Kidney epithelial cell (primary cell): ENCODE results near the gene DNAJC30. TPM values are rescaled to one million over a fixed set of nuclear protein-coding genes. Genes with fewer than 3 reads are reported as not detected.

ENCODE experiments used
- DNase-seq: peaks from one replicate; pipeline ENCODE4 v3.0.0-alpha.2; 2010; ENCODE audit warnings: low read depth
- H3K27me3 ChIP-seq: 2 replicates; pipeline ENCODE4 v1.6.0; 2011; ENCODE audit warnings: low read length; ENCODE audit not compliant: control insufficient read depth, insufficient read depth
- H3K36me3 ChIP-seq: 2 replicates; pipeline ENCODE4 v1.5.1; 2011; ENCODE audit warnings: low read length; ENCODE audit not compliant: control insufficient read depth, insufficient read depth
- H3K4me3 ChIP-seq: 2 replicates; pipeline ENCODE4 v1.5.1; 2011; ENCODE audit warnings: low read depth, mild to moderate bottlenecking, control low read depth, low read length
- total RNA-seq: library from RNA; depleted of rRNA; stranded (reverse); fragments of >200 nt; gene quantifications from 2 replicates; pipeline ENCODE4 v1.2.3, GENCODE V29; 2015
- TF ChIP-seq, protein P1 (sequence below): IDR thresholded peaks from 2 replicates; pipeline ENCODE4 v1.5.1; 2011; ENCODE audit warnings: mild to moderate bottlenecking, moderate library complexity, low read length, control low read depth, inconsistent platforms; ENCODE audit not compliant: insufficient read depth, poor library complexity, severe bottlenecking

The DNAJC30 gene
- total RNA-seq, 1 donor from 2014 or later = 5.1 TPM

DNA sequence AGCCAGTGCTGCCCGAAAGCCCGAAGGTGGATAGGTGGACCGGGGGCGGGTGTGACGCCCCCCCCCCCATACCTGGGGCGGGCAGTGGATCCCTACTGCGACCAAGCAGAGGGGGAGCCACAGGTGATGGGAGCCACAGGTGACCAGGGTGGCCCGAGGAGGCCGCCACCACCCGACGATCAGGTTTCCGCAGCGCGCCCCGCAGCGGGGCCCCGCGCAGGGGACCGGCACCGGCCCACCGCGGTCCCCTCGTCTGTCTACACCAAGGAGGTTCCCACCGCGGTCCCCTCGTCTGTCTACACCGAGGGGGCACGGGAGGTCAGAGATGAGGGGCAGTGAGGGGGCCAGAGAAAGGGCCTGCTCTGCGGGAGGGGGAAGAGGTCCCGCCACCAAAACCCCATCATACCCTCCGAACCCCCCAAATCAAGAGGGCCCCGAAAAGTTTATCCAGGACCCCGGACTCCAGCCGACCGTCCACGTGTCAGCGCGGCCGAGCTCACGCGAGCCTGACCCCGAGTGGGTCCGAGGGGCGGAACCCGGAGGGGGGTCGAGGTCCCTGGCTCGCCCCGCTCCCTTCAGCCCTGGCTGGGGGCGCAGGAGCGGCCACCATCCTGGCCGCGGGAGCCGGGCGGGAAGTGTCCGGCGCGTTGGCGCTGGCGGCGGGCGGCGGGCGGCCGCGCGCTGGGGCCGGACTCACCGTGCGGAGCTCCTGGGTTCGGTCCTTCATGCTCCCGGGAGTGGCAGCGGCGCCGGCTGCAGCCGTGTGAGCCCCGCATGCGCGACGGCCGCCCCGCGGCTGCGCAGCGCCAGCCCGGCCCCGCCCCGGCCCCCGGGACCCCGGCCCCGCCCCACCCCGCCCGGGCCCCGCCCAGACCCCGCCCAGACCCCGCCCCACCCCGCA is 35.9 kb upstream of the DNAJC30 start, which contains the start of gene STX1A:
TSS of gene STX1A (minus strand) at position 765 of the 901 bp plus-strand sequence. CDS start at position 727, 38 bp downstream.
- Histone ChIP-seq H3K36me3 (no peaks in the 10 kb centered on the region), H3K4me3 (peak within 1 kb of the TSS; percentile 90), H3K27me3 (no peaks in the 10 kb centered on the region)
- TF ChIP-seq, protein P1, sequence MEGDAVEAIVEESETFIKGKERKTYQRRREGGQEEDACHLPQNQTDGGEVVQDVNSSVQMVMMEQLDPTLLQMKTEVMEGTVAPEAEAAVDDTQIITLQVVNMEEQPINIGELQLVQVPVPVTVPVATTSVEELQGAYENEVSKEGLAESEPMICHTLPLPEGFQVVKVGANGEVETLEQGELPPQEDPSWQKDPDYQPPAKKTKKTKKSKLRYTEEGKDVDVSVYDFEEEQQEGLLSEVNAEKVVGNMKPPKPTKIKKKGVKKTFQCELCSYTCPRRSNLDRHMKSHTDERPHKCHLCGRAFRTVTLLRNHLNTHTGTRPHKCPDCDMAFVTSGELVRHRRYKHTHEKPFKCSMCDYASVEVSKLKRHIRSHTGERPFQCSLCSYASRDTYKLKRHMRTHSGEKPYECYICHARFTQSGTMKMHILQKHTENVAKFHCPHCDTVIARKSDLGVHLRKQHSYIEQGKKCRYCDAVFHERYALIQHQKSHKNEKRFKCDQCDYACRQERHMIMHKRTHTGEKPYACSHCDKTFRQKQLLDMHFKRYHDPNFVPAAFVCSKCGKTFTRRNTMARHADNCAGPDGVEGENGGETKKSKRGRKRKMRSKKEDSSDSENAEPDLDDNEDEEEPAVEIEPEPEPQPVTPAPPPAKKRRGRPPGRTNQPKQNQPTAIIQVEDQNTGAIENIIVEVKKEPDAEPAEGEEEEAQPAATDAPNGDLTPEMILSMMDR = no peak
- DNase-seq = no peak

DNA sequence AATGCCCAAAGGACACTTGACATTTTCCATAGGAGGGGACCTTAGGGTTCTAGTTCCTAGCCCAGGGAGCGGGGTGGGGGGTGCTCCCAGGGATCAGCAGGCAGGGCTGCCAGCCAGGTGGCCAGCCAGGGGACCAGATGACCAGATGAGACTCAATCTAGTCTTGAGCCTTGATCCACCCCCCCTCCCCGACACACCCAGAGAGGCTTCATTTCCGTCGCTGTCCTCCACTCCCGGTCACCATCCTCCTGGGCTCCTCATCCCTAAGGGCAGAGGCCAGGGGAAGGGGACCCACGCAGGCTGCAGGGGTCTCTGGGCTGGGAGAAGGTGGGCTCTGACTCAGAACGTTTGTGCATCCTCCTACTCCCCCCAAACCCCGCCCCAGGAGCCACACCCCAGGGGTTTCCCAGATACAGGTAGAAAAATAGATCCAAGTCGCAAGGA is 35.2 kb upstream of the DNAJC30 start:
- H3K36me3 ChIP-seq = no peaks in the 10 kb centered on the region
- TF ChIP-seq, protein P1 = no peak
- no peaks in the 10 kb centered on the region for H3K27me3 ChIP-seq
- DNase-seq = no peak
- peak overlapping the region; percentile 90 for H3K4me3 ChIP-seq

DNA sequence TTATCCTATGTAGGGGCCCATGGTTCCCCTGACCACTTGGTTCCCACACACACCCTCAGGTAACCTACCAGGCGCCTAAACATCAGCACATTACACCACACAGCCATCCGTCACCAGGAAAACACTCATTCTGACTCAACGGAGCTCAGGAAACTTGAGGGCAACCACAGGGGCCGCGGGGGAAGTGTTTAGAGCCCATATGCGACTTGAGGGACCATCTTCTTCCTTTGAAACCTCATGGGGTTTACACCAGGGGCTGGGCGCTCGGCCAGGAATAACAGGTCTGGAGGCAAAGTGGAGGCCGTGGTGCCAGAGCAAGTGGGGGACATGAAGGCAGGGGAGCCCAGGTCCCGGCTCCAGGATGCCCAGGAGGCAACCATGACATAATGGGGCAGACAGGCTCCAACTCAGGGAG is 34.7 kb upstream of the DNAJC30 start:
- H3K4me3 ChIP-seq = peak overlapping the region; percentile 90
- H3K36me3 ChIP-seq = no peaks in the 10 kb centered on the region
- peak; percentile 80 for DNase-seq
- TF ChIP-seq, protein P1 = no peak
- no peaks in the 10 kb centered on the region for H3K27me3 ChIP-seq

DNA sequence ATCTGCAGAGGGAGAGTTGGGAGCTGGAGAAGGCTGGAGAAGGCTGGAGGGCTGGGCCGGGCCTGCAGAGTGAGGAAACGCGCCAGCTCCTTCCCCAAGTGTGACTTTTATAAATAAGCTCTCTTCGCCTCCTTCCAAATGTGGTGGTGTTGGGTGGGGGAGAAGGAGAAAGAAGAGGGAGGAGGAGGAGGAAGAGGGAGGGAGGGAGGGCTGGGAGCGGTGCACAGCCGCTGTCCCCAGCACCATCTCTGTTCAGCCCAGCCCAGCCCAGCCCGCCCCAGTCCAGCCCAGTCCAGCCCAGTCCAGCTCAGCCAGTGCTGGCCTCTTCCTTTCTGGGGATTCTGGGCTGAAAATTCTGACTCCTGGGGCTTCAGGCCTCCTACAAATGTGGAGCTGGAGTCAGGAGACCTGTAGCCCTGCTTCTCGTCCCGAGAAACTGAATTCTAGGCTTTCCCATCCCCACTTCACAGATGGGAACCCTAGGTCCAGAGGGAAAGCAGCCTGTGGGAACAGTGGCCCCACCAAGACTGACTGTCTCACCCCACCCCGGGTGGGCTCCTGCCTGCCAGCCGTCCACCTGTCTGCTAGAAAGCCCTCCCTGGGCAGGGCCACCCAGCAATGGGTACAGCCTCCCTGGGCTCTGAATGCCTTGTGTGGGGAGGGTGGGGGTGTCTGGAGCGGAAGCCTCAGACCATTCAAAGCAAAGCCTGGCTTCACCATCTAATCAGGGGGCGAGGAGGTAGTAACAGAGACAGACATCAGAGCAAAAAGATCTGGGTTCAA is 34.0 kb upstream of the DNAJC30 start:
- peak overlapping the region; percentile 2 for H3K4me3 ChIP-seq
- H3K27me3 ChIP-seq = no peaks in the 10 kb centered on the region
- H3K36me3 ChIP-seq = no peaks in the 10 kb centered on the region
- TF ChIP-seq, protein P1 = no peak
- no peak for DNase-seq

DNA sequence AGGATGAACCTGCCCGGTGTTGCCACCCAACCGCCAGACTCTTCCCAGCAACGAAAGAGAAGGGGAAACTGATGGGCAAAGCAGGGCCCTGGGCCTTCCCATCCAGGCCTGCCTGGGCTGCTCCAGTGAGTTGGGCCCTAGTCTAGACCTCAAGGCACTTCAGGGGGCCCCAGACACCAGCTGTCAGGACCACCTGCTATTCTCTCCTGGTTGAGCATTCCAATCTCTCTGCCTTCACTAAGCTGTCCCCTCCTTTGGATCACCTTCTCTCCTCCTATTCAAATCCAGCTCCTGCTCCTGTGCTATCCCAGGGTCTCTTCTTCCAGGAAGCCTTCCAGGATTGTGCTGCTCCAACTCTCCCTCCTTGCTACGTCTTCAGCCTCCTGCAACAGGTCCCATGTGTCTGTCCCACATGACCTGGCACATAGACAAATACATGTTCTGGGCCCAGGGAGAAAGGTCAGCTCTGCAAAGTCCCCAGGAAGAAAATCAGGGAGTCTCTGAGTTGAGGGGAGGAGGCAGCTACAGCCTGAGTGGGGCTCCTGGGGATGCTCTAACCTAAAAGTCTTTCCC is 33.2 kb upstream of the DNAJC30 start:
- Histone ChIP-seq H3K27me3 (no peaks in the 10 kb centered on the region), H3K4me3 (no peak overlapping the region), H3K36me3 (no peaks in the 10 kb centered on the region)
- no peak for DNase-seq
- TF ChIP-seq, protein P1 = no peak
